CD8-positive, alpha-beta memory T cell (primary cell): ENCODE data around the gene ATP4A. TPM values are rescaled to one million over a fixed set of nuclear protein-coding genes. Genes with fewer than 3 reads are reported as not detected.

Experiments
- CTCF ChIA-PET: fragments of 350-600 bp; sonication (Branson Sonifier 250); formaldehyde crosslinking; loops from one replicate; lab custom pipeline; 2021; ENCODE audit warnings: antibody characterized with exemption; lab: Charles Lee
- POLR2A ChIA-PET: fragments of 350-600 bp; sonication (Branson Sonifier 250); formaldehyde crosslinking; loops from one replicate; lab custom pipeline; 2021; ENCODE audit warnings: antibody characterized with exemption; lab: Charles Lee
- DNase-seq, 5 donors: peaks; one replicate each; pipeline versions ENCODE4 v3.0.0 to v3.0.0-alpha.2; 2020 to 2022; ENCODE audit warnings: mixed read lengths in 1 of 5
- H3K27ac ChIP-seq: one replicate; pipeline ENCODE4 v1.7.0; 2013; ENCODE audit warnings: low read depth, mild to moderate bottlenecking, low read length, moderate library complexity
- H3K27me3 ChIP-seq: 2 replicates; pipeline ENCODE4 v1.7.0; 2013; ENCODE audit warnings: low read length, mild to moderate bottlenecking; ENCODE audit not compliant: insufficient read depth, poor library complexity, severe bottlenecking
- H3K36me3 ChIP-seq: 2 replicates; pipeline ENCODE4 v1.7.0; 2013; ENCODE audit warnings: mild to moderate bottlenecking, low read length, moderate library complexity; ENCODE audit not compliant: insufficient read depth
- H3K4me1 ChIP-seq: 2 replicates; pipeline ENCODE4 v1.7.0; 2013; ENCODE audit warnings: mild to moderate bottlenecking, low read length, moderate library complexity; ENCODE audit not compliant: insufficient read depth
- H3K4me3 ChIP-seq: 2 replicates; pipeline ENCODE4 v1.7.0; 2013; ENCODE audit warnings: mild to moderate bottlenecking, low read length
- H3K9me3 ChIP-seq: 2 replicates; pipeline ENCODE4 v1.7.0; 2013; ENCODE audit warnings: mild to moderate bottlenecking, low read length
- H3K27ac Mint-ChIP-seq, 8 donors: one replicate each; pipeline ENCODE4 v1.8.0; 2020 to 2021; ENCODE audit warnings: mixed read lengths in 8 of 8, mild to moderate bottlenecking in 6 of 8, inconsistent platforms in 3 of 8, moderate library complexity in 3 of 8
- H3K27me3 Mint-ChIP-seq, 2 donors: one replicate each; pipeline ENCODE4 v1.8.0; 2020 to 2021; ENCODE audit warnings: mixed read lengths in 2 of 2, mild to moderate bottlenecking in 1 of 2, moderate library complexity in 1 of 2
- H3K36me3 Mint-ChIP-seq, 3 donors: one replicate each; pipeline ENCODE4 v1.8.0; 2020 to 2021; ENCODE audit warnings: mixed read lengths in 3 of 3, inconsistent platforms in 1 of 3, mild to moderate bottlenecking in 1 of 3
- H3K4me1 Mint-ChIP-seq, 3 donors: one replicate each; pipeline ENCODE4 v1.8.0; 2020 to 2021; ENCODE audit warnings: mixed read lengths in 3 of 3, inconsistent platforms in 1 of 3, mild to moderate bottlenecking in 1 of 3
- H3K4me3 Mint-ChIP-seq, 7 donors: one replicate each; pipeline ENCODE4 v1.8.0; 2020 to 2021; ENCODE audit warnings: mixed read lengths in 7 of 7, mild to moderate bottlenecking in 6 of 7, moderate library complexity in 4 of 7, inconsistent platforms in 2 of 7
- H3K9me3 Mint-ChIP-seq, 5 donors: one replicate each; pipeline ENCODE4 v1.8.0; 2020 to 2022; ENCODE audit warnings: mixed read lengths in 5 of 5, mild to moderate bottlenecking in 3 of 5, moderate library complexity in 2 of 5, inconsistent platforms in 1 of 5
- polyA plus RNA-seq: library from polyadenylated mRNA; unstranded; fragments of 300-500 nt; fragmentation: Illumina TruSeq; gene quantifications from one replicate; pipeline ENCODE4 v1.2.3, GENCODE V29; 2021
- total RNA-seq, 2 experiments: library from RNA; stranded (reverse); gene quantifications; one replicate each; pipeline ENCODE4 v1.2.3, GENCODE V29; 2021

ATP4A gene
- total and polyA plus RNA-seq, 3 experiments from 2014 or later: not detected

DNA sequence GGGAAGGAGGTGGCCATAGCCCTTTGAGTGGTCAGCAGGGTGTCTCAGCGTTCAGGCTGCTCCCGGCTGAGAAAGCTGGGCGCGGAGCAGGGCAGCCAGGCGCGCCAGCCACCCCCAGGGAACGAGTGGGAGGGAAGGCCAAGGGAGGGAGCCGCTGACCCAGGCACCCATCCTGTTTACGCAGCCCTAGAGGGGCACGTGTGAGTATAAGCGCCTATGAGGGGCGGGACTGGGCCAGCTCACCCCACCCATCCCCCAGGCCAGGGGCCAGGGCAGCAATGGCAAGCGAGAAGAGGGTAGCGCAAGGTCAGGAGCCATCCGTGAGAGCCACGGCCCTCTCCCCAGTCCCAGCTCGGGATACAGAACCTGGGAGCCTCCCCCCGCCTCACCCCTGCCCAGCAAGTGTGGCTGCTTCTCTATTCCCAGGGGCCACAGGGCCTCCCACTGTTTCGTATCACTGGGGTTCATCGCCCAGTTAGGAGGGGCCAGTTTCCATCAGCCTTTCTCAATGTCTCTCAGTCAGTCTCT, 49.1 kb downstream of the ATP4A start:
- Histone ChIP-seq H3K27ac (no peak overlapping the region), H3K27me3 (peaks cover 4% of the 10 kb centered on the region), H3K9me3 (no peaks in the 10 kb centered on the region), H3K36me3 (no peaks in the 10 kb centered on the region), H3K4me1 (peaks cover 14% of the 10 kb centered on the region), H3K4me3 (no peak overlapping the region)
- H3K4me1 Mint-ChIP-seq: peaks cover 10 to 16% (median 12%) of the 10 kb centered on the region in 3 donors
- H3K36me3 Mint-ChIP-seq: no peaks in the 10 kb centered on the region
- H3K27me3 Mint-ChIP-seq: peaks cover 20 to 34% of the 10 kb centered on the region in 2 donors
- ChIA-PET CTCF (no interaction called here), POLR2A (no interaction called here)
- DNase-seq: no peak
- no peak overlapping the region for H3K27ac Mint-ChIP-seq
- H3K4me3 Mint-ChIP-seq: no peak overlapping the region
- H3K9me3 Mint-ChIP-seq: no peaks in the 10 kb centered on the region

DNA sequence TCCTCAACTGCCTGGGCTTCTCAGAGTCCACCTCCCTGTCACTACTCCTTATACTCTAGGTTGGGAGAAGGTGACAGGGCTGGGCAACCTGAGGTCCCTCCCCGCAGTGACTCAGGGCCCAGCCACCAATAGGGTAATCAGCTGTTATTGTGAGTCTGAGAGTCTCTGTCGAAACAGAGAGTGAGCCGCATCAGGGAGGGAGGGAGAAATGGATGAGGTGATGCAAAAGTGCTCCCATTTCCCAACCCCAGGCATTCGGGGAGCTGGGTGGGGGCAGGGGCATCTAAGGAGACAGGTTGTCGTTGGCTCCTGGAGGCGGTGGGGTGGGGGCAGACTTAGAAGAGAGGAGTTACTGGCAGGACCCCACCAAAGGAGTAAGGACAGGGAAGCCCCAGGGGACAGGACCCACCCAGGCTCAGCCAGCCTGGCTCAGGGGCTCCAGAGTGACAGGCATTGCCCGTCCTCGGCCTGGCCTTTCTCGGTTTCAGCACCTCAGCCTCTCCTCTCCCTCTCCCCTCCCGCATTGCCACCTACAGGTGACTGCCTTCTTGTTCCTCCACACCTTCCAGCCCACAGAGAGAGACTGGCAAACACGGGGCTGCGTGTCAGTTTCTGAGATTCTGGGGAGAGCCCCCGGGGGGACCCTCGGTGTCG, 49.7 kb downstream of the ATP4A start, which contains the start of gene DMKN:
Gene DMKN (minus strand): TSS at position 22 of the 654 bp plus-strand sequence. CDS start 174 bp downstream, outside the sequence.
- H3K9me3 ChIP-seq: no peaks in the 10 kb centered on the region
- ChIA-PET POLR2A (no interaction called here), CTCF (no interaction called here)
- no peak within 1 kb of the TSS for H3K27ac ChIP-seq
- Mint-ChIP-seq H3K36me3 (no peaks in the 10 kb centered on the region), H3K27ac (peak within 1 kb of the TSS in 2 of 8 donors; percentile 72 to 80), H3K9me3 (no peaks in the 10 kb centered on the region), H3K4me1 (peaks cover 14 to 20% (median 16%) of the 10 kb centered on the region in 3 donors), H3K27me3 (peaks cover 21 to 30% of the 10 kb centered on the region in 2 donors), H3K4me3 (no peak within 1 kb of the TSS)
- H3K36me3 ChIP-seq: no peaks in the 10 kb centered on the region
- DNase-seq: no peak
- H3K4me3 ChIP-seq: no peak within 1 kb of the TSS
- peaks cover 4% of the 10 kb centered on the region for H3K27me3 ChIP-seq
- H3K4me1 ChIP-seq: peaks cover 17% of the 10 kb centered on the region

DNA sequence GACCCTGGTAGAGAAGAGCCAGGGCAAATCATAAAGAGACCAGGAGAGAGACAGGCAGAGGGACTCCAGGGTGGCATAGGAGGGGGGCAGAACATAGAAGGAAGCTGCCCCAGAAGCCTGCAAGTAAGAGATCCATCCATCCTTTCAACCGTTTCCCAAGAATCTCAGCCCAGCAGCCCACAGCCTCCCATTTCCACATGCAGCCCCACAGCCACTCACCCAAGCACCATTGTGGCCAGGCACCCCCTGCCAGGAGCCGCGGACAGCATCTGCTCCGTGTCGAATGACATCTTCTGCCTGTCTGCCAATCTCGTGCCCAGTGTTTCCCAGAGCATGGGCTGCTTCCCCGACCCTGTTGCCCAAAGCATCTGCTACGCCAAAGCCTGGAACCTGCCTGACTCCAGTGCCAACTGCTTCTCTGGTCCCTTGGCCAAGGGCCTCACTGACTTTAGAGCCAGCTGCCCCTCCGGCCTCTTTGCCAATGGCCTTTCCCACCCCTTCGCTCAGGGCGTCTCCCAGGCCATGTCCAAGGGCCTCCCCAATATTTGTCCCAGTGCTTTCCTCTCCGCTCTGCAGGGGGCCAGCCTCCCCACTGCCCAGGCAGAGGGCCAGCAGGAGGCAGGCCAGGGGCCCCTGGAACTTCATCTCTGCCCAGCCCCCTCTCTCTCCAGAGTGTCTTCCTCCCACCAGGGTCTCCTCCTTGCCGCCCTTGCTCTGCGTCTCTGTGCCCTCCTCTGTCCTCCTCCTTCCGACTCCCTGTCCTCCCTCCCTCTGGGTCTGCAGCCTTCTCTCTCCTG, 50.4 kb downstream of the ATP4A start:
- DNase-seq: no peak
- H3K27ac Mint-ChIP-seq: peak overlapping the region in 2 of 8 donors; percentile 72 to 80
- Histone ChIP-seq H3K36me3 (no peaks in the 10 kb centered on the region), H3K27me3 (peaks cover 7% of the 10 kb centered on the region), H3K4me3 (no peak overlapping the region), H3K27ac (no peak overlapping the region), H3K9me3 (no peaks in the 10 kb centered on the region), H3K4me1 (peaks cover 17% of the 10 kb centered on the region)
- POLR2A ChIA-PET: no interaction called here
- H3K27me3 Mint-ChIP-seq: peaks cover 19 to 35% of the 10 kb centered on the region in 2 donors
- CTCF ChIA-PET: no interaction called here
- no peak overlapping the region for H3K4me3 Mint-ChIP-seq
- H3K4me1 Mint-ChIP-seq: peaks cover 16 to 23% (median 17%) of the 10 kb centered on the region in 3 donors
- H3K36me3 Mint-ChIP-seq: no peaks in the 10 kb centered on the region
- H3K9me3 Mint-ChIP-seq: no peaks in the 10 kb centered on the region

- peak overlapping the region in 1 of 8 donors; percentile 20 for H3K27ac Mint-ChIP-seq
- H3K27me3 Mint-ChIP-seq: peaks cover 19 to 38% of the 10 kb centered on the region in 2 donors
- CTCF ChIA-PET: interaction anchor here (1.1 to 1.6 kb wide), 6 partner anchors 9 to 147 kb away, joined by 3 to 6 read pairs (median 4); no protein-coding TSS in a partner anchor
Measured at GRCh38 chr19:35511337-35511736, 52.1 kb downstream of the ATP4A start.

GRCh38 chr19:35510626-35510964, 52.9 kb downstream of the ATP4A start:
- DNase-seq: no peak
- Mint-ChIP-seq H3K4me1 (peaks cover 16 to 23% (median 17%) of the 10 kb centered on the region in 3 donors), H3K4me3 (peak overlapping the region in 6 of 7 donors; percentile 58 to 92 (median 80)), H3K27ac (peak overlapping the region in 3 of 8 donors; percentile 45 to 55 (median 53)), H3K36me3 (no peaks in the 10 kb centered on the region), H3K27me3 (peaks cover 19 to 46% of the 10 kb centered on the region in 2 donors), H3K9me3 (no peaks in the 10 kb centered on the region)
- CTCF ChIA-PET: interaction anchor here (0.7 to 1.6 kb wide), 16 partner anchors 9 to 203 kb away, joined by 3 to 8 read pairs (median 4); no protein-coding TSS in a partner anchor
- POLR2A ChIA-PET: no interaction called here
- H3K36me3 ChIP-seq: no peaks in the 10 kb centered on the region
- H3K27ac ChIP-seq: no peak overlapping the region
- H3K4me1 ChIP-seq: peaks cover 17% of the 10 kb centered on the region
- no peak overlapping the region for H3K4me3 ChIP-seq
- no peaks in the 10 kb centered on the region for H3K9me3 ChIP-seq
- H3K27me3 ChIP-seq: peaks cover 7% of the 10 kb centered on the region

More at GRCh38 chr19:35511337-35511736, 52.1 kb downstream of the ATP4A start:
- peak overlapping the region in 3 of 7 donors; percentile 13 to 70 (median 55) for H3K4me3 Mint-ChIP-seq
- H3K4me3 ChIP-seq: no peak overlapping the region
- H3K9me3 ChIP-seq: no peaks in the 10 kb centered on the region
- peaks cover 7% of the 10 kb centered on the region for H3K27me3 ChIP-seq
- peaks cover 16 to 23% (median 17%) of the 10 kb centered on the region in 3 donors for H3K4me1 Mint-ChIP-seq
- DNase-seq: no peak
- POLR2A ChIA-PET: no interaction called here
- H3K36me3 Mint-ChIP-seq: no peaks in the 10 kb centered on the region
- H3K27ac ChIP-seq: no peak overlapping the region
- peaks cover 17% of the 10 kb centered on the region for H3K4me1 ChIP-seq
- no peaks in the 10 kb centered on the region for H3K9me3 Mint-ChIP-seq
- H3K36me3 ChIP-seq: no peaks in the 10 kb centered on the region

GRCh38 chr19:35509861-35510625, 53.4 kb downstream of the ATP4A start:
- H3K27ac ChIP-seq: no peak overlapping the region
- peak overlapping the region; percentile 25 for H3K4me3 ChIP-seq
- peak; percentile 49 to 75 (median 64) for DNase-seq
- H3K4me1 ChIP-seq: peaks cover 17% of the 10 kb centered on the region
- H3K36me3 ChIP-seq: no peaks in the 10 kb centered on the region
- Mint-ChIP-seq H3K36me3 (no peaks in the 10 kb centered on the region), H3K27me3 (peaks cover 19 to 50% of the 10 kb centered on the region in 2 donors), H3K9me3 (no peaks in the 10 kb centered on the region), H3K4me1 (peaks cover 16 to 23% (median 17%) of the 10 kb centered on the region in 3 donors), H3K27ac (peak overlapping the region in 7 of 8 donors; percentile 45 to 93 (median 77)), H3K4me3 (peak overlapping the region; percentile 58 to 92 (median 80))
- CTCF ChIA-PET: interaction anchor here (0.6 to 1.6 kb wide), 21 partner anchors 8 to 203 kb away, joined by 3 to 8 read pairs (median 4); no protein-coding TSS in a partner anchor
- H3K27me3 ChIP-seq: peaks cover 7% of the 10 kb centered on the region
- POLR2A ChIA-PET: no interaction called here
- no peaks in the 10 kb centered on the region for H3K9me3 ChIP-seq

DNA sequence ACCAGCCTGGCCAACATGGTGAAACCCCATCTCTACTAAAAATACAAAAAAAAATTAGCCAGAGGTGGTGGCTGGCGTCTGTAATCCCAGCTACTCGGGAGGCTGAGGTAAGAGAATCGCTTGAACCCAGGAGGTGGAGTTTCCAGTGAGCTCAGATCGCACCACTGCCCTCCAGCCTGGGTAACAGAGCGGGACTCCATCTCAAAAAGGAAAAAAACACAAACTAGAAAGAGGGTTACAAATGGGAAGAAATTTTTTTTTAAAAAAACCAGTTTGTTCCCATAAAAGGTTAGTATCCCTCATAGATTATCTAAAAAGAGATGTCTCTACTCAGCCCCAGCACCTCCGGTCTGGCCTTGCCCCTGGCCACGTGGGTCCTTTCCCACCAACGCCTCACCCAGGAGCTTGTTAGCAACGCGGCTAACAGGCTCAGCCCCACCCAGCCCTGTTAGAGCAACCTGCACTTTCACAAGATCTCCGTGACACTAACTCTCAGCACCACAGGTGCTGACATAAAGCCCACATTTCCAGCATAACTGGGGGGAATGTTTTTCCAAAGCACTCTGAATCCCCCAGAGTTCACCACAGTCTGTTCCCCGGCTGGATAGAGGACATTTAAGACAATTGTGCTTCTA, 54.3 kb downstream of the ATP4A start:
- Histone ChIP-seq H3K27ac (no peak overlapping the region), H3K36me3 (no peaks in the 10 kb centered on the region), H3K4me1 (peaks cover 17% of the 10 kb centered on the region), H3K27me3 (peaks cover 7% of the 10 kb centered on the region), H3K4me3 (peak overlapping the region; percentile 25), H3K9me3 (no peaks in the 10 kb centered on the region)
- peak in 4 of 5 donors; percentile 14 to 60 (median 32) for DNase-seq
- H3K27me3 Mint-ChIP-seq: peaks cover 19 to 50% of the 10 kb centered on the region in 2 donors
- CTCF ChIA-PET: interaction anchor here (0.9 to 2.0 kb wide), 6 partner anchors 12 to 311 kb away, joined by 3 to 8 read pairs (median 4); no protein-coding TSS in a partner anchor
- no peaks in the 10 kb centered on the region for H3K36me3 Mint-ChIP-seq
- peaks cover 16 to 23% (median 17%) of the 10 kb centered on the region in 3 donors for H3K4me1 Mint-ChIP-seq
- H3K9me3 Mint-ChIP-seq: no peaks in the 10 kb centered on the region
- peak overlapping the region; percentile 8 to 93 (median 68) for H3K27ac Mint-ChIP-seq
- H3K4me3 Mint-ChIP-seq: peak overlapping the region; percentile 58 to 92 (median 80)
- POLR2A ChIA-PET: no interaction called here
